ENCODE results near the gene IFIT1.

DNA sequence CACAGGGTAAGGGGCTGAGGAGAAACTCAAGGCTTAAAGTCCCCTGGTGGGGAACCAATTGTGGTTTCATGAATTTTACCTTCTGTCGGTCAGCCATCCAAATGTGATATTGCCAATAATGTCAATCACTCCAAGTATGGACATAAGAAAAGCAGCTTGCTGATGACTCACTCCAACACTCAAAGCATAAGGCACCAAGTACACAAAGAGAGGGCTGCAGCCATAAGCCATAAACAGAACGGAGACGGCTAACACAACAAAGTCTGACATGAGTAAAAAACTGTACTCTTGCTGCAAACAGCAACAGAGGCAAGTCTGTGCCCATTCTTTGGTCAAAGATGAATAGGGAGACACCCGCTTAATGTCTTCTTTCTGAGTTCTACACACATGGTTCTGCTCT is 46.1 kb downstream of the IFIT1 start:
- TF ChIP-seq, protein P1, sequence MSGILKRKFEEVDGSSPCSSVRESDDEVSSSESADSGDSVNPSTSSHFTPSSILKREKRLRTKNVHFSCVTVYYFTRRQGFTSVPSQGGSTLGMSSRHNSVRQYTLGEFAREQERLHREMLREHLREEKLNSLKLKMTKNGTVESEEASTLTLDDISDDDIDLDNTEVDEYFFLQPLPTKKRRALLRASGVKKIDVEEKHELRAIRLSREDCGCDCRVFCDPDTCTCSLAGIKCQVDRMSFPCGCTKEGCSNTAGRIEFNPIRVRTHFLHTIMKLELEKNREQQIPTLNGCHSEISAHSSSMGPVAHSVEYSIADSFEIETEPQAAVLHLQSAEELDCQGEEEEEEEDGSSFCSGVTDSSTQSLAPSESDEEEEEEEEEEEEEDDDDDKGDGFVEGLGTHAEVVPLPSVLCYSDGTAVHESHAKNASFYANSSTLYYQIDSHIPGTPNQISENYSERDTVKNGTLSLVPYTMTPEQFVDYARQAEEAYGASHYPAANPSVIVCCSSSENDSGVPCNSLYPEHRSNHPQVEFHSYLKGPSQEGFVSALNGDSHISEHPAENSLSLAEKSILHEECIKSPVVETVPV (CRISPR knock-in tag; IDR thresholded peaks at IDR 0.05): no peak
- TF ChIP-seq, protein P2, sequence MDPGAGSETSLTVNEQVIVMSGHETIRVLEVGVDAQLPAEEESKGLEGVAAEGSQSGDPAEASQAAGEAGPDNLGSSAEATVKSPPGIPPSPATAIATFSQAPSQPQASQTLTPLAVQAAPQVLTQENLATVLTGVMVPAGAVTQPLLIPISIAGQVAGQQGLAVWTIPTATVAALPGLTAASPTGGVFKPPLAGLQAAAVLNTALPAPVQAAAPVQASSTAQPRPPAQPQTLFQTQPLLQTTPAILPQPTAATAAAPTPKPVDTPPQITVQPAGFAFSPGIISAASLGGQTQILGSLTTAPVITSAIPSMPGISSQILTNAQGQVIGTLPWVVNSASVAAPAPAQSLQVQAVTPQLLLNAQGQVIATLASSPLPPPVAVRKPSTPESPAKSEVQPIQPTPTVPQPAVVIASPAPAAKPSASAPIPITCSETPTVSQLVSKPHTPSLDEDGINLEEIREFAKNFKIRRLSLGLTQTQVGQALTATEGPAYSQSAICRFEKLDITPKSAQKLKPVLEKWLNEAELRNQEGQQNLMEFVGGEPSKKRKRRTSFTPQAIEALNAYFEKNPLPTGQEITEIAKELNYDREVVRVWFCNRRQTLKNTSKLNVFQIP (CRISPR knock-in tag; IDR thresholded peaks at IDR 0.05; ENCODE audit: borderline replicate concordance, low read depth): no peak
- TF ChIP-seq RARB (CRISPR knock-in tag; IDR thresholded peaks at IDR 0.05) (no peak), ARNTL (CRISPR knock-in tag; IDR thresholded peaks at IDR 0.05; ENCODE audit: borderline replicate concordance, low read depth) (no peak), ESRRG (CRISPR knock-in tag; IDR thresholded peaks at IDR 0.05) (no peak), ZNF8 (CRISPR knock-in tag; IDR thresholded peaks at IDR 0.05) (no peak), CSDC2 (CRISPR knock-in tag; IDR thresholded peaks at IDR 0.05) (no peak), ZFP3 (CRISPR knock-in tag; IDR thresholded peaks at IDR 0.05) (no peak), TOX (CRISPR knock-in tag; IDR thresholded peaks at IDR 0.05; ENCODE audit: borderline replicate concordance) (no peak)
- TF ChIP-seq, protein P3, sequence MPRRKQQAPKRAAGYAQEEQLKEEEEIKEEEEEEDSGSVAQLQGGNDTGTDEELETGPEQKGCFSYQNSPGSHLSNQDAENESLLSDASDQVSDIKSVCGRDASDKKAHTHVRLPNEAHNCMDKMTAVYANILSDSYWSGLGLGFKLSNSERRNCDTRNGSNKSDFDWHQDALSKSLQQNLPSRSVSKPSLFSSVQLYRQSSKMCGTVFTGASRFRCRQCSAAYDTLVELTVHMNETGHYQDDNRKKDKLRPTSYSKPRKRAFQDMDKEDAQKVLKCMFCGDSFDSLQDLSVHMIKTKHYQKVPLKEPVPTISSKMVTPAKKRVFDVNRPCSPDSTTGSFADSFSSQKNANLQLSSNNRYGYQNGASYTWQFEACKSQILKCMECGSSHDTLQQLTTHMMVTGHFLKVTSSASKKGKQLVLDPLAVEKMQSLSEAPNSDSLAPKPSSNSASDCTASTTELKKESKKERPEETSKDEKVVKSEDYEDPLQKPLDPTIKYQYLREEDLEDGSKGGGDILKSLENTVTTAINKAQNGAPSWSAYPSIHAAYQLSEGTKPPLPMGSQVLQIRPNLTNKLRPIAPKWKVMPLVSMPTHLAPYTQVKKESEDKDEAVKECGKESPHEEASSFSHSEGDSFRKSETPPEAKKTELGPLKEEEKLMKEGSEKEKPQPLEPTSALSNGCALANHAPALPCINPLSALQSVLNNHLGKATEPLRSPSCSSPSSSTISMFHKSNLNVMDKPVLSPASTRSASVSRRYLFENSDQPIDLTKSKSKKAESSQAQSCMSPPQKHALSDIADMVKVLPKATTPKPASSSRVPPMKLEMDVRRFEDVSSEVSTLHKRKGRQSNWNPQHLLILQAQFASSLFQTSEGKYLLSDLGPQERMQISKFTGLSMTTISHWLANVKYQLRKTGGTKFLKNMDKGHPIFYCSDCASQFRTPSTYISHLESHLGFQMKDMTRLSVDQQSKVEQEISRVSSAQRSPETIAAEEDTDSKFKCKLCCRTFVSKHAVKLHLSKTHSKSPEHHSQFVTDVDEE (CRISPR knock-in tag; IDR thresholded peaks at IDR 0.05): no peak

Measured in SK-N-SH treated with all-trans-retinoic acid at 6 μM for 48 hours (cell line).